Heart right ventricle (tissue), 16 donors: ENCODE results near the gene RAD21L1. TPM values are rescaled to one million over a fixed set of nuclear protein-coding genes. Genes with fewer than 3 reads are reported as not detected.

Experiments
- ATAC-seq, 8 donors: fragments of 200-7000 bp; cut with Tn5 transposase; one replicate each; pipeline ENCODE4 v1.9.1; 2020; ENCODE audit warnings: mild to moderate bottlenecking in 8 of 8, moderate library complexity in 8 of 8, moderate number of reproducible peaks in 1 of 8
- DNase-seq, 2 donors: peaks; one replicate each; pipeline ENCODE4 v3.0.0-alpha.2; 2020
- H3K27ac ChIP-seq, 10 donors: fragments of 200-600 bp; sonication (generic) in 2 of 10; one replicate each; pipeline versions ENCODE4 v1.5.0 to v1.8.0; 2020 to 2022; ENCODE audit warnings: mild to moderate bottlenecking in 3 of 10
- H3K27me3 ChIP-seq, 7 donors: fragments of 200-600 bp; one replicate each; pipeline ENCODE4 v1.8.0; 2021 to 2022; ENCODE audit warnings: mild to moderate bottlenecking in 2 of 7
- H3K36me3 ChIP-seq, 9 donors: fragments of 200-600 bp; sonication (generic) in 1 of 9; one replicate each; pipeline versions ENCODE4 v1.5.0 to v1.8.0; 2020 to 2022; ENCODE audit warnings: mild to moderate bottlenecking in 2 of 9
- H3K4me1 ChIP-seq, 9 donors: fragments of 200-600 bp; sonication (generic) in 1 of 9; one replicate each; pipeline versions ENCODE4 v1.5.0 to v1.8.0; 2020 to 2022; ENCODE audit warnings: mild to moderate bottlenecking in 4 of 9
- H3K4me3 ChIP-seq, 10 donors: fragments of 200-600 bp; sonication (generic) in 2 of 10; one replicate each; pipeline versions ENCODE4 v1.5.0 to v1.8.0; 2020 to 2022; ENCODE audit warnings: mild to moderate bottlenecking in 7 of 10, moderate library complexity in 2 of 10
- H3K9me3 ChIP-seq, 11 donors: fragments of 200-600 bp in 10 of 11; sonication (generic) in 2 of 11; one replicate each; pipeline versions ENCODE4 v1.5.0 to v1.8.0; 2013 to 2022; ENCODE audit warnings: mild to moderate bottlenecking in 2 of 11, control low read depth in 1 of 11, moderate library complexity in 1 of 11
- CTCF ChIP-seq, 9 donors: fragments of 200-600 bp; sonication (generic) in 2 of 9; IDR thresholded peaks; one replicate each; pipeline versions ENCODE4 v1.5.0 to v1.8.0; 2021 to 2022; ENCODE audit warnings: antibody characterized with exemption in 9 of 9, mild to moderate bottlenecking in 5 of 9, moderate library complexity in 1 of 9
- WGBS, 2 donors: extraction: QIAGEN DNeasy Blood & Tissue Kit; methylation state at CpG; one replicate each; pipeline ENCODE4 v1.1.7; 2013; ENCODE audit warnings: inconsistent platforms in 1 of 2; 5-methylcytosine and 5-hydroxymethylcytosine counted together
- intact Hi-C, 10 donors: fragments of 100-400 bp; cut with DNase I; formaldehyde crosslinking; loops; one replicate each; pipeline versions ENCODE4 v1.11.1 to v1.14.2; 2022
- polyA plus RNA-seq, 2 donors: library from polyadenylated mRNA; stranded (reverse); fragments of 200-250 nt; gene quantifications; one replicate each; pipeline ENCODE4 v1.2.3, GENCODE V29; 2013
- total RNA-seq, 10 donors: library from RNA; stranded (reverse); fragmentation: NEBNext Ultra II Directional in 3 of 10; extraction: Animal tissue kit (Norgen Biotek cat#: 25700) in 3 of 10; gene quantifications; one replicate each; pipeline versions ENCODE4 v1.2.1 to v1.2.4, GENCODE V29; 2021 to 2023
- donor health status: Arrhythmogenic right ventricular cardiomyopathy.
- donor health status: ischemic (EF 13 %, LVEDD 7.1; RV severe dilation, severe dysfunction).
- donor health status: healthy with polysubstance abuse.
- donor health status: DM: no; HTN: yes; CAD: no.
- donor health status: DM: no; HTN: no; CAD: no.
- donor health status: ischemic (EF 25% LVEDD 6.9; RV normal size, moderate dysfunction).
- donor health status: ischemic (EF 25% LVEDD 5.7; RV mildly dilated, moderate dysfunction).
- donor health status: healthy.
- donor health status: DM: yes; HTN: yes; CAD: no.
- donor health status: Ischemic cardiomyopathy.
- donor health status: ischemic (EF 35%, LVEDD 5.7; RV mildly dilated, moderate dysfunction).
- donor health status: nonischemic (EF 11% LVEDD 7.7; RV severe dilation, severe dysfunction).
- donor health status: DM: yes; HTN: yes; CAD: no.
- donor health status: PGD.
- donor health status: ischemic (EF 29% LVEDD 5.4; RV normal size, mild dysfunction).
- donor health status: nonischemic (EF 23%, LVEDD 6.1; RV moderate dilation, normal function).

Gene RAD21L1
- total and polyA plus RNA-seq, 12 donors, result not detected

DNA sequence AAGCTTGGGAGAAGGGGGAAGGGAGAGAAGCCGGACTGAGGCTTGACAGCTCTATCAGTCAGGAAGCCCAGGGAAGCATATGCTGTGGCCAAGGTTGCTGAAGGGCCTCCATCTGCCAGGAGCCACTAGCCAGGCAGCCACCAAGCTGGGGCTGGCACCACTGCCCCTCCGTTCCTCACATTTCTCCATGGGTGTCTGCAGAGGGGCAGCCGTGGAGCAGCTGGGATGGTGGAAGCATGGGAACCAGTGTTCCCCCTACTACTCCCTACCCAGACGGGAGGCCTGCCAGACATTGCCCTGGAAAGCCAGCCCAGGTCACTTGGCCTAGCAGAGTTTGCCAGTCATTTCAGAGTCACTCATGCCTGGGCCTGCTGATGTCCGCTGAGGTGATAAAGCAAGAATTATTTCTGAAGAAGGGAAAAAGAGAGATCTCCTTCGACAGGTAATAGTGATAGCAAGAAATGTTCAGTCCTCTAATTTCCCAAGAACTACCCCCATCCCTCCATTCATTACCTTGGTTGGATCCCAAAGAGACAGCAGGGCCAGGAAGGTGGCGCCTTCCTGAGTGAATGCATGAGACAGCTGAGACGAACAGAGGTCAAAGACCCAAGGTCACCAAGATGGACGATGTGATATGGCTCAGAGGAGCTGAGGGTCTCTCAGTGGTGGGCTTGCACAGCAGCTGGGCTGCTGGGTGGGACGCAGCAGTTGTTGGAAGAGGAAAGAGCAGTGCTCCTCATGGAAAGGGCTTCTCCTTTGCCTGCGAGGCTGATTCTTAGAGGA, 62.1 kb downstream of the RAD21L1 start:
- no peaks in the 10 kb centered on the region for H3K9me3 ChIP-seq
- no peak for TF ChIP-seq CTCF (IDR thresholded peaks at IDR 0.05)
- H3K4me1 ChIP-seq, result peaks cover 0 to 23% (median 8%) of the 10 kb centered on the region in 9 donors
- H3K36me3 ChIP-seq, result peaks cover 0 to 5% (median 0%) of the 10 kb centered on the region in 9 donors
- no peaks in the 10 kb centered on the region for H3K27me3 ChIP-seq
- DNase-seq (peak; percentile 26 to 42), ATAC-seq (peak in 6 of 8 donors; percentile 34 to 67 (median 54))
- WGBS, 2 donors, result 76 to 86% methylated on average over 11 of the region's 11 CpGs
- no peak overlapping the region for H3K4me3 ChIP-seq
- H3K27ac ChIP-seq, result peak overlapping the region in 1 of 10 donors; percentile 35
- intact Hi-C loops, result no loop called here

GRCh38 chr20:1291191-1291741, 65.4 kb downstream of the RAD21L1 start:
- Histone ChIP-seq H3K9me3 (no peaks in the 10 kb centered on the region), H3K27ac (no peak overlapping the region), H3K27me3 (no peaks in the 10 kb centered on the region), H3K36me3 (peaks cover 0 to 5% (median 0%) of the 10 kb centered on the region in 9 donors), H3K4me3 (no peak overlapping the region), H3K4me1 (peaks cover 0 to 19% (median 6%) of the 10 kb centered on the region in 9 donors)
- ATAC-seq (peak in 1 of 8 donors; percentile 52), DNase-seq (no peak)
- intact Hi-C loops, result no loop called here
- no peak for TF ChIP-seq CTCF (IDR thresholded peaks at IDR 0.05)
- WGBS, 2 donors, result 57 to 62% methylated on average over 5 of the region's 5 CpGs

DNA sequence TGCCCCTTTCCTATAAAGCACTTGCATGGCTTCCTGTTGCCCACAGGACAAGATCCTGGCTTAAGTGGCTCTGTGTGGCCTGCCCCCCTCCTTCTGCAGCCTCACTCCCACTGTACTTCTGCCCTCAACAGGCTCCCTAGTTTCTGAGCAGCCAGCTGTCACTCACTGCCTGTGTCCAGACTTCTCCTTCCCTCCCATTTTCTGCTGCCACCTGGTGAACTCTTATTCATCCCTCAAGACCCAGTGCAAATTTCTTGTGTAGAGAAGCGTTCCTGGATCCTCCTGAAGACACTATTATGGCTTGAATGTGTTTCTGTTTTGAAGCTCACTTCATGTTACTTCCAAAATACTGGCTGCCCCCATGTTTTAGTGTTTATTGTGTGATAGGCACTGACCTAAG, 66.8 kb downstream of the RAD21L1 start:
- Histone ChIP-seq H3K4me1 (peaks cover 0 to 14% (median 0%) of the 10 kb centered on the region in 9 donors), H3K4me3 (no peak overlapping the region), H3K36me3 (peaks cover 0 to 6% (median 0%) of the 10 kb centered on the region in 9 donors), H3K27ac (no peak overlapping the region), H3K9me3 (no peaks in the 10 kb centered on the region), H3K27me3 (no peaks in the 10 kb centered on the region)
- TF ChIP-seq CTCF (IDR thresholded peaks at IDR 0.05), result no peak
- ATAC-seq, result no peak
- intact Hi-C loops, result no loop called here
- 87 to 92% methylated on average over 1 of the region's 1 CpG for WGBS, 2 donors
- DNase-seq, result no peak

DNA sequence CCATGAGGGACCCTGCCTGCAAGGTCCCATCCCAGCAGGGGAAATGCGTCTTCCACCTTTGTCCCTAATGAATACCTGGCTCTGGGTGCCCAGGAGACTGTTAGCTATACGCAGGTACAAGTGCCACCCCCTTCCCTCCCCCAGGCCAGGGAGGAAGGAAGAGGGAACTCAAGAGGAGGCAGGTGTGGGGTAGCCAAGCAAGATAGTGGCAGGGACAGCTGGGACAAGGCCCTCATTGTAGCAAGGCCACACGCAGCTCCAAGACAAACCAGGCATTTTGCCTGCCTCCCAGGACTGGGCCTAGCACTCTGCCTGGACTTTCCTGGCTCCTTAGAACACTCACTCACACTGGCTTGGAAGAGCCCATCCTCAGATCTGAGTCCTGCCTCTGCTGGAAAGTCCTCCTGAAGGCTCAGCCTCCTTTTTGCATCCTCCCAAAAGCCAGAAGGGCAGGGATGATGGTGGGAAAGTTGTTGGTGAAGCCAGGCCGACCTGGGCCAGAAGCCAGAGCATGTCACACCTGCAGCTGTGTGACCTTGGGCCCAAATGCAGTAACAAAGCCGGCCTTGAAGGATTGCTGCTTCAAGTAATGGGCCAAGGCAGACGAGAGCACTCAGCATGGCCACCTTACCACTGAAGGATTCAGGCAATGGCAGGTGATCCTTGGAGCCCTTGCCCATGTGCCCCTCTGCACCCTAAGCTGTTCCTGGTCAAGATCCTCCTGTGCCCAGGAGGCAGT, 68.0 kb downstream of the RAD21L1 start:
- DNase-seq (no peak), ATAC-seq (no peak)
- H3K9me3 ChIP-seq, result no peaks in the 10 kb centered on the region
- H3K27ac ChIP-seq, result no peak overlapping the region
- H3K4me1 ChIP-seq, result peaks cover 0 to 9% (median 0%) of the 10 kb centered on the region in 9 donors
- WGBS, 2 donors, result 86 to 87% methylated on average over 6 of the region's 6 CpGs
- no peak for TF ChIP-seq CTCF (IDR thresholded peaks at IDR 0.05)
- H3K27me3 ChIP-seq, result no peaks in the 10 kb centered on the region
- H3K36me3 ChIP-seq, result peaks cover 0 to 9% (median 0%) of the 10 kb centered on the region in 9 donors
- intact Hi-C loops, result no loop called here
- no peak overlapping the region for H3K4me3 ChIP-seq
